IPS DF 6.9 (cell line): ENCODE measurements around the gene NMT2.

Source experiments
- DNase-seq: peaks from one replicate; pipeline ENCODE4 v3.0.0-alpha.2; 2013; ENCODE audit warnings: low read depth, low spot score
- H3K27ac ChIP-seq: one replicate; pipeline ENCODE4 v1.5.1; 2013; ENCODE audit warnings: low read length, control low read depth
- H3K27me3 ChIP-seq: 2 replicates; pipeline ENCODE4 v1.6.1; 2013; ENCODE audit warnings: mild to moderate bottlenecking, low read length; ENCODE audit not compliant: control insufficient read depth, insufficient read depth
- H3K36me3 ChIP-seq: 2 replicates; pipeline ENCODE4 v1.6.1; 2013; ENCODE audit warnings: low read length; ENCODE audit not compliant: control insufficient read depth, insufficient read depth
- H3K4me1 ChIP-seq: 2 replicates; pipeline ENCODE4 v1.6.1; 2013; ENCODE audit warnings: low read length; ENCODE audit not compliant: control insufficient read depth, insufficient read depth
- H3K4me3 ChIP-seq: 2 replicates; pipeline ENCODE4 v1.5.1; 2013; ENCODE audit warnings: mild to moderate bottlenecking, low read length
- H3K9me3 ChIP-seq: 2 replicates; pipeline ENCODE4 v1.6.1; 2013; ENCODE audit warnings: low read length, inconsistent platforms; ENCODE audit not compliant: control insufficient read depth, insufficient read depth
- WGBS: extraction: QIAGEN DNeasy Blood & Tissue Kit; methylation state at CpG from one replicate; pipeline ENCODE4 v1.1.7; 2013; ENCODE audit warnings: mixed read lengths, missing lambda C conversion rate; ENCODE audit not compliant: insufficient read length, insufficient coverage; 5-methylcytosine and 5-hydroxymethylcytosine counted together

Gene NMT2

GRCh38 chr10:15181576-15182156 is 13.2 kb upstream of the NMT2 start:
- no CpG with 5 or more reads among the region's 2 CpGs for WGBS
- no peak for DNase-seq
- Histone ChIP-seq H3K9me3 (no peaks in the 10 kb centered on the region), H3K4me1 (no peaks in the 10 kb centered on the region), H3K27me3 (no peaks in the 10 kb centered on the region), H3K36me3 (no peaks in the 10 kb centered on the region), H3K4me3 (no peak overlapping the region), H3K27ac (no peak overlapping the region)

GRCh38 chr10:15180736-15181135 is 12.2 kb upstream of the NMT2 start:
- DNase-seq = no peak
- WGBS = no CpG with 5 or more reads among the region's 5 CpGs
- no peaks in the 10 kb centered on the region for H3K36me3 ChIP-seq
- no peaks in the 10 kb centered on the region for H3K9me3 ChIP-seq
- H3K27ac ChIP-seq = no peak overlapping the region
- H3K27me3 ChIP-seq = no peaks in the 10 kb centered on the region
- H3K4me3 ChIP-seq = no peak overlapping the region
- no peaks in the 10 kb centered on the region for H3K4me1 ChIP-seq

- no peak for DNase-seq
- WGBS = no CpG with 5 or more reads among the region's 3 CpGs
- Histone ChIP-seq H3K9me3 (no peaks in the 10 kb centered on the region), H3K4me3 (no peak overlapping the region), H3K4me1 (no peaks in the 10 kb centered on the region), H3K27me3 (no peaks in the 10 kb centered on the region), H3K36me3 (no peaks in the 10 kb centered on the region), H3K27ac (no peak overlapping the region)
These were observed 7.8 kb upstream of the NMT2 start for GRCh38 chr10:15176269-15176668.

GRCh38 chr10:15175587-15175986 is 7.1 kb upstream of the NMT2 start:
- no CpG with 5 or more reads among the region's 6 CpGs for WGBS
- H3K4me1 ChIP-seq = no peaks in the 10 kb centered on the region
- DNase-seq = no peak

GRCh38 chr10:15172306-15172840 is 3.9 kb upstream of the NMT2 start:
- H3K27ac ChIP-seq = no peak overlapping the region
- H3K36me3 ChIP-seq = no peaks in the 10 kb centered on the region
- no CpG with 5 or more reads among the region's 7 CpGs for WGBS
- no peaks in the 10 kb centered on the region for H3K27me3 ChIP-seq
- H3K4me3 ChIP-seq = no peak overlapping the region
- no peaks in the 10 kb centered on the region for H3K9me3 ChIP-seq
- no peak for DNase-seq
- no peaks in the 10 kb centered on the region; the same call in 1 of the 2 replicates for H3K4me1 ChIP-seq

More at GRCh38 chr10:15175587-15175986, 7.1 kb upstream of the NMT2 start:
- no peaks in the 10 kb centered on the region for H3K36me3 ChIP-seq
- no peaks in the 10 kb centered on the region for H3K9me3 ChIP-seq
- H3K27ac ChIP-seq = no peak overlapping the region
- H3K4me3 ChIP-seq = no peak overlapping the region
- no peaks in the 10 kb centered on the region for H3K27me3 ChIP-seq

DNA sequence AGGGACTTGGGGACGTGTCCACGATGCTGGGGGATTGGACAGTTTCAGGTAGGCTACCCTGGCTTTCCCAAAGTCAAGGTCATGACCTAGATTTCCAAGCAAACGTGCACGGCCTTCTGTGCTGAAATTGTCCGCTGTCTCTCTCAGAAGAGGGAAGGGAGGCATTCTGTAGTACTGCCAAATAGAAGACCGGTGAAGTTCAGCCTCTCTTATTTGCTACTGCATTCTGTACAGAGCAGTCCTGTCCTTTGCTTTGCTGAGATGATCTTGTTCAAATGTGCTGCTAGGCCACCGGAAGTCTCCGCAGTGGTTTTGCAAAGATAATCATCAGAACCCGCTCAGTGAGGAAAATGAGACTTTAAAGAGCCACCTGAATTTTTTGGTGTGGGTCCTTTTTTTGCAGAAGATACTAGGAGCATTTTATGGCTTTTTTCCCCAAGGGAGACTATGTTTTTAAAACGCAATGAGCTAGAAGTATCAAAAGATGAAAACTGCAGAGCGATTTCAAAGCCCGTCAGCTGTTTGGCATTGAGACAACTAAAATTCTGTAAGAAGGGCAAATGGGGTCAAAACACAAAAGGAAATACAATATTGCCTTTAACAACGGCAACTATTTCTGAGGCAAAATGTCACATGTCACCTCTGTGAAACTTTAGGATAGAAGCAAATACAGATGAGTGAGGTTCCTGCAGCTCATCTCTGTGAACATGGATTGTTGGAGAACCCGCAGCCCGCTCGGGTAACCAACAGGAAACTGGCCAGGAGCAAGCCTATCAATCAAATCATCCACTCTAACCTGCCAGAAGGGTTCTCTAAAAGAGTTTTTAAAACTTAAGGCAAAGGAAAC is 1.3 kb upstream of the NMT2 start:
- no CpG with 5 or more reads among the region's 16 CpGs for WGBS
- Histone ChIP-seq H3K4me1 (no peaks in the 10 kb centered on the region; the same call in 1 of the 2 replicates), H3K4me3 (no peak overlapping the region), H3K27me3 (no peaks in the 10 kb centered on the region), H3K27ac (no peak overlapping the region), H3K36me3 (no peaks in the 10 kb centered on the region), H3K9me3 (no peaks in the 10 kb centered on the region)
- DNase-seq = no peak

DNA sequence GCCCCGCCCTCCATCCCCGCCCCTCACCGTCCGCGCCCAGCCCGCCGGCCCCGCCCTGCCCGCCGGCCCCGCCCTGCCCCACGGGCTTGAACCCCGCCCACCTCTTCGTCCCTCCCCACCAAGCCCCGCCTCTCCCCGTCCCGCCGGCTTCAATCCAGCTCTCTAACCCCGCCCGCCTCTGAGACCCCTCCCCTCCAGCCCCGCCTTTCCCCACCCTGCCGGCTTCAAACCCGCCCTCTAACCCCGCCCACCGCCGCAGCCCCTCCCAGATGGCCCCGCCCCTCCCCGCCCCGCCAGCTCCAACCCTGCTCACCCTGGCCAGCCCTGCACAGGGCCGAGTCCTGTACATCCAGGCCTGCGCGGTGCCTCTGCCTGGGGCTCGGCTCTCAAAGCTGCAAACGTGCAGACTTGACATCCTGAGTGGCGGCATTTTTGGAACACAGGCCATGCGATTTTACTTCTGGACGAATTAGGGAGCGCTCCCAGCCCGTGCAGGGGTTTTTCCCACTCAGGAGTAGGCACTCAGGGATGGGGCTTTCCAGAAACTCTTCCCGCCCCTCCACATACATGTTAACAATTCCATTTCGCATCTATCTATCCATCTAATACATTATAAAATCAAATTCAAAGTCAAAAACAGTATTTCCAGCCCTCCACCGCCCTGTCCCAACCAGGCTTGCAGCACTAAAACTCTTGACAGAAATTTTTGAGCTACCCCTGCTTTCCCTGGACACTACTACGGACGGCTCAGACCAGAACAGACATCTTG is 477 bp upstream of the NMT2 start:
- no peaks in the 10 kb centered on the region for H3K27me3 ChIP-seq
- H3K36me3 ChIP-seq = no peaks in the 10 kb centered on the region
- no peaks in the 10 kb centered on the region for H3K9me3 ChIP-seq
- peak; percentile 29 for DNase-seq
- no peaks in the 10 kb centered on the region; the same call in 1 of the 2 replicates for H3K4me1 ChIP-seq
- no peak overlapping the region for H3K27ac ChIP-seq
- WGBS = 100% methylated on average over 2 of the region's 44 CpGs
- no peak overlapping the region for H3K4me3 ChIP-seq

- no peaks in the 10 kb centered on the region for H3K36me3 ChIP-seq
- no peaks in the 10 kb centered on the region for H3K9me3 ChIP-seq
- H3K4me3 ChIP-seq = peak overlapping the region; percentile 77; the same call in 1 of the 2 replicates
- DNase-seq = peak; percentile 9
- no CpG with 5 or more reads among the region's 54 CpGs for WGBS
- no peak overlapping the region for H3K27ac ChIP-seq
- H3K27me3 ChIP-seq = no peaks in the 10 kb centered on the region
- peaks cover 2% of the 10 kb centered on the region for H3K4me1 ChIP-seq
These were observed 842 bp downstream of the NMT2 start for GRCh38 chr10:15167411-15168290.

DNA sequence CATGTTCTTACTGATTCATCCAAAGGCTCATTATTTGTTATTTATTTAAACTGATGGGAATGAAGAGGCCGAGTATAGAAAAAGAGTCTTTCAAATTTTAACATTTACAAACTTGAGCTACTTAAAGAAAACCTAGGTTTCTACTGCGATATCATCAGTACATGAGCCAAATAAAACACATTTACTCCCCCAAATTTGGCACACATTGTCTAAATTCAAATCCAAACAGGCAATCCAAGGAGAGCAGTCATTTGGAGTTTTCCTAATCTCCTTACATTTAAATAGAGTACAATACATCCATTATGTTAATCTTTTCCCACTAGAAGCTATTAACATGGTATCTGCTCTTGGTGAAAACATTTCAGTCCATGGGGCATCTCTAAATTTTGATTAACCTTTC is 2.2 kb downstream of the NMT2 start:
- Histone ChIP-seq H3K27ac (no peak overlapping the region), H3K36me3 (no peaks in the 10 kb centered on the region), H3K4me3 (no peak overlapping the region), H3K9me3 (no peaks in the 10 kb centered on the region), H3K4me1 (peaks cover 2% of the 10 kb centered on the region), H3K27me3 (no peaks in the 10 kb centered on the region)
- WGBS = no CpG with 5 or more reads among the region's 2 CpGs
- no peak for DNase-seq
